Mammary epithelial cell (primary cell): ENCODE measurements around the gene CCDC117.

Experiments
- CTCF ChIP-seq, 2 donors: IDR thresholded peaks in 1 of 2; conservative IDR thresholded peaks in 1 of 2; 2 replicates each; pipeline ENCODE4 v1.5.1; 2011 to 2012; ENCODE audit warnings: inconsistent platforms in 2 of 2, low read length in 2 of 2, mild to moderate bottlenecking in 2 of 2, control low read depth in 1 of 2, low read depth in 1 of 2; ENCODE audit not compliant: insufficient read depth in 1 of 2; ENCODE audit errors: extremely low read depth in 1 of 2
- EZH2 ChIP-seq: IDR thresholded peaks from 2 replicates; pipeline ENCODE4 v1.6.1; 2012; ENCODE audit warnings: low read length, inconsistent platforms, borderline replicate concordance

- no peak for TF ChIP-seq CTCF (conservative IDR thresholded peaks at IDR 0.05 in 1 of 2, IDR thresholded peaks at IDR 0.05 in 1 of 2; ENCODE audit: extremely low read depth in 1 of 2, insufficient read depth in 1 of 2, low read depth in 1 of 2, low read length in 2 of 2)
- TF ChIP-seq EZH2: no peak
Observed at GRCh38 chr22:28771195-28771791, 1.2 kb upstream of the CCDC117 start.
